NCI-H226 (cell line): ENCODE measurements around the gene HGS.
"Not testable (repeated sequence)": the region's sequence is repeated elsewhere in the genome, so short reads cannot be mapped to it uniquely, and the experiment has no call there.

Source experiments
- DNase-seq: peaks from one replicate; pipeline ENCODE4 v3.0.0-alpha.2; 2015

HGS gene

GRCh38 chr17:81656835-81657234, 27.0 kb upstream of the HGS start:
- DNase-seq: no peak

GRCh38 chr17:81659038-81659437, 24.8 kb upstream of the HGS start:
- no peak for DNase-seq

- DNase-seq: no peak
Measured at GRCh38 chr17:81660441-81660840, 23.4 kb upstream of the HGS start.

- no peak for DNase-seq
Measured at GRCh38 chr17:81662002-81662401, 21.8 kb upstream of the HGS start.

GRCh38 chr17:81664051-81664470, 19.8 kb upstream of the HGS start:
- DNase-seq: no peak

- DNase-seq: no peak
Measured at GRCh38 chr17:81665205-81666091, 18.4 kb upstream of the HGS start.

- no peak for DNase-seq
Measured at GRCh38 chr17:81666092-81666341, 17.8 kb upstream of the HGS start.

- DNase-seq: peak; percentile 96
Measured at GRCh38 chr17:81666342-81667191, 17.2 kb upstream of the HGS start, which contains the start of the genes CCDC137 and OXLD1. Gene CCDC137 (plus strand): TSS chr17:81666737. CDS start chr17:81666767, 30 bp downstream. Gene OXLD1 (minus strand): TSS chr17:81666605. CDS start chr17:81666577, 28 bp downstream.

- no peak for DNase-seq
Measured at GRCh38 chr17:81667754-81668153, 16.1 kb upstream of the HGS start.

- no peak for DNase-seq
Measured at GRCh38 chr17:81672504-81672903, 11.3 kb upstream of the HGS start.

GRCh38 chr17:81672954-81673353, 10.9 kb upstream of the HGS start:
- no peak for DNase-seq

GRCh38 chr17:81673561-81674258, 10.1 kb upstream of the HGS start:
- no peak for DNase-seq

- not testable (repeated sequence) for DNase-seq
Measured at GRCh38 chr17:81675515-81676221, 8.1 kb upstream of the HGS start.

GRCh38 chr17:81676906-81677305, 6.9 kb upstream of the HGS start:
- DNase-seq: no peak

GRCh38 chr17:81680150-81680549, 3.7 kb upstream of the HGS start:
- no peak for DNase-seq

GRCh38 chr17:81681672-81682071, 2.1 kb upstream of the HGS start:
- no peak for DNase-seq

- no peak for DNase-seq
Measured at GRCh38 chr17:81682565-81683207, 1.1 kb upstream of the HGS start.

- no peak for DNase-seq
Measured at GRCh38 chr17:81683208-81683583, 615 bp upstream of the HGS start.

- no peak for DNase-seq
Measured at GRCh38 chr17:81684442-81684911, 666 bp downstream of the HGS start.

GRCh38 chr17:81685108-81685507, 1.3 kb downstream of the HGS start:
- peak; percentile 60 for DNase-seq

- no peak for DNase-seq
Measured at GRCh38 chr17:81686614-81687013, 2.8 kb downstream of the HGS start.
